DND-41 (cell line): Measurements from ENCODE around the gene YIPF3.

Experiments used
- EZH2 ChIP-seq: IDR thresholded peaks from 3 replicates; pipeline ENCODE4 v1.6.1; 2012; ENCODE audit warnings: borderline replicate concordance, low read depth, mild to moderate bottlenecking, moderate library complexity, low read length, inconsistent platforms; ENCODE audit not compliant: severe bottlenecking
- TF ChIP-seq, protein P1 (sequence below): IDR thresholded peaks from 2 replicates; pipeline ENCODE4 v1.5.1; 2012; ENCODE audit warnings: borderline replicate concordance, low read length, moderate library complexity, mild to moderate bottlenecking; ENCODE audit not compliant: poor library complexity, severe bottlenecking; ENCODE audit errors: extremely low read depth

DNA sequence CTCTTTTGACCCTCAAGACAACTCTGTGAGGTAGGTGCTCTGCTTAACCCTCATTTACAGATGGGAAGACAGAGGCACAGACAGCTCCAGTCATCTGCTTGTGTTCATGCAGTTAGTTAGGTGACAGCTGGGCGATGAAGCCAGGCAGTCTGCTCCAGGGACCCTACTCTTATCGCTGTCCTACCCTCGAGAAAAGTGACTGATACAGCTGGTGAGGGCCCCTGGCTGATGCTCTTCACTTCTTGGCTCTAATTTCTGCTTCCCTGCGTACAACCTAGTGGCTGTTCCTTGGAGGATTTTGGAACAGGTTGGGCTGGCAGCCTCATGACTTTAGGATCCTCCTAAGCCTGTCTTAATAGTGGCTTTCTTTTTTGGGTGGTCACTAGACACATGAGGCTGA, 48.5 kb downstream of the YIPF3 start:
- TF ChIP-seq, protein P1, sequence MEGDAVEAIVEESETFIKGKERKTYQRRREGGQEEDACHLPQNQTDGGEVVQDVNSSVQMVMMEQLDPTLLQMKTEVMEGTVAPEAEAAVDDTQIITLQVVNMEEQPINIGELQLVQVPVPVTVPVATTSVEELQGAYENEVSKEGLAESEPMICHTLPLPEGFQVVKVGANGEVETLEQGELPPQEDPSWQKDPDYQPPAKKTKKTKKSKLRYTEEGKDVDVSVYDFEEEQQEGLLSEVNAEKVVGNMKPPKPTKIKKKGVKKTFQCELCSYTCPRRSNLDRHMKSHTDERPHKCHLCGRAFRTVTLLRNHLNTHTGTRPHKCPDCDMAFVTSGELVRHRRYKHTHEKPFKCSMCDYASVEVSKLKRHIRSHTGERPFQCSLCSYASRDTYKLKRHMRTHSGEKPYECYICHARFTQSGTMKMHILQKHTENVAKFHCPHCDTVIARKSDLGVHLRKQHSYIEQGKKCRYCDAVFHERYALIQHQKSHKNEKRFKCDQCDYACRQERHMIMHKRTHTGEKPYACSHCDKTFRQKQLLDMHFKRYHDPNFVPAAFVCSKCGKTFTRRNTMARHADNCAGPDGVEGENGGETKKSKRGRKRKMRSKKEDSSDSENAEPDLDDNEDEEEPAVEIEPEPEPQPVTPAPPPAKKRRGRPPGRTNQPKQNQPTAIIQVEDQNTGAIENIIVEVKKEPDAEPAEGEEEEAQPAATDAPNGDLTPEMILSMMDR: no peak
- TF ChIP-seq EZH2: no peak
